Stimulated activated CD4-positive, alpha-beta T cell treated with anti-CD3 and anti-CD28 coated beads, TNF-alpha, amount 100 ng/mL, for 48 hours (primary cell): ENCODE measurements around the gene MED15.
"Not testable (repeated sequence)": the region's sequence is repeated elsewhere in the genome, so short reads cannot be mapped to it uniquely, and the experiment has no call there.

Experiments used
- DNase-seq, 3 donors: peaks; one replicate each; pipeline ENCODE4 v3.0.0-alpha.2; 2020; ENCODE audit warnings: low read depth in 3 of 3

MED15 gene

DNA sequence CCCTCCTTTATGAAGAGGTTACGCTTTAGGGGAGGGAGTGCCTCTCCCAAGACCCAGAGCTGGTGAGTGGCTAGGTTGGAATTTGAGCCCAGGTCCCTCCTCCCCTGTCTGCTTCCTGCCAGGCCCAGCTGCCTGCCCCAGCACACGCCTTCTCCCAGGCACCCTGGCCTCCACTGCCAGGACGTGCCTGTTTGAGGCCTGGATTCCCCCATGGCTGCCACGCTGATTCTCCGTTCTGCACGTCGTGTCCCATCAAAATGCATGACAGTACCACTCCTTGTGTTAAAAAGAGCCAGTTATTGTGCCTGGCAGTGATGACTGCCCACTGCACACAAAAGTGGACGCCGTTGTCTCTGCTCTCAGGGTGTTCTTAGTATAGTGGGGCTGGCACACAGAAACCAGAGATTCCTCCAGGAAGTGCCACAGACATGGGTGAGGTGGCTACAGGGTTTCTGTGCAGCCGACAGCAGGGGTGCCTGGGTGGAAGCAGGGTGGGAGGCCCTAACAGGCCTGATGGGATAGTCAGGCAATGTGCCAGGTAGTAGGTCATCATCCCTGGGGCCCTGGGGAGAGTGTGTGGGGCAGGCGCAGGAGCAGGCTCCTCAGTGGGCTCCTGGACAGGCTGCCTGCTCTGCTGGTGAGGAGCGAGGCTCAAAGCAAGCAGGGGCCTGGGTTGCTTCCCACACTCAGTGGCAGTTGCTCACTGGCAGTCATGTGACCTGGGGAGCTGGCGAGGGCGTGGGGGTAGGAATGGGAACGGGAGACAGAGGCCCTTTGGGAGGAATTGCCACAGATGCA lies 24.2 kb downstream of the MED15 start:
- no peak for DNase-seq

GRCh38 chr22:20532256-20532993 lies 25.0 kb downstream of the MED15 start:
- no peak for DNase-seq

GRCh38 chr22:20533095-20533878 lies 25.9 kb downstream of the MED15 start:
- DNase-seq, result no peak

GRCh38 chr22:20533879-20534265 lies 26.5 kb downstream of the MED15 start:
- no peak for DNase-seq

GRCh38 chr22:20536590-20537324 lies 29.3 kb downstream of the MED15 start:
- no peak for DNase-seq

GRCh38 chr22:20537325-20537756 lies 29.9 kb downstream of the MED15 start:
- DNase-seq, result no peak

- DNase-seq, result no peak
Observed at GRCh38 chr22:20537983-20538382, 30.6 kb downstream of the MED15 start.

GRCh38 chr22:20538875-20539274 lies 31.5 kb downstream of the MED15 start:
- DNase-seq, result not testable (repeated sequence)

DNA sequence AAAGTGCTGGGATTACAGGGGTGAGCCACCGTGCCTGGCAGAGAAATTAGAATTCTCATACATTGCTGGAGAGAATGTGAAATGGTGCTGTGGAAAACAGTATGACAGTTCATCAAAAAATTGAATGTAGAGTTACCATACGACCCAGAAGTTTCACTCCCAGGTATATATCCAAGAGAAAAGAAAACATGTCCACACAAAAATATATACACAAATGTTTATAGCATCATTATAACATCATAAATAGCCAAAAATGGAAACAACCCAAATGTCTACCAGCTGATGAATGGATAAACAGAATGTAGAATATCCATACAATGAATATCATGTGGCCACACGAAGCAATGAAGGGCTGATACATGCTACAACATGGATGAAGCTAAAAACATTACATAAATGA lies 34.6 kb downstream of the MED15 start:
- DNase-seq, result no peak

DNA sequence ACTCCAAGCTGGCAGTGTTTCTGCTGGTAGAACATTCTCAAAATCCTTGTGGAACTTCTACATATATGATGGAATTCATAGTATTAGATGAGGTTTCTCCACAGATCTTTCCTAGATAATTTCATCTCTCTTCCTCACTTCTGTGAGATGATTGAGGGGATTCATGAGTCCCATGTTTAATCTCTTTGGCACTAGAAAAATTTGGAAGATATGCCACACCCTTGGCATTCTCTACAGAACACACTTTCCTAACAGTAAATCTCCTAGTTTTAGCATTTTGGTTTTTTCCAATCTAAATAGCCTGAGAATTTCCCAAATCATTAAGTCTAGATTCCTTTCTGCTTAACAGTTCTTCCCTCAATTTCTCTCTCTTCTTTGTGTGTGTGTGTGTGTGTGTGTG lies 35.3 kb downstream of the MED15 start:
- no peak for DNase-seq

DNA sequence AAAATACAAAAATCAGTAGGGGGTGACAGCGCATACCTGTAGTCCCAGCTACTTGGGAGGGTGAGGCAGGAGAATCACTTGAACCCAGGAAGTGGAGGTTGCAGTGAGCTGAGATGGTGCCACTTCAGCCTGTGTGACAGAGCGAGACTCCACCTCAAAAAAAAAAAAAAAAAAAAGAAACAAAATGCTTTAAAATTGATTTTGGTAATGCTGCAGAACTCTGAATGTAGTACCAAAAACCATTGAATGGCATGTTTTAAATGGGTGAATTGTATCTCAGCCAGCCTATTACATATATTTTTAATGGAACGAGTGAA lies 37.9 kb downstream of the MED15 start:
- DNase-seq, result not testable (repeated sequence)

DNA sequence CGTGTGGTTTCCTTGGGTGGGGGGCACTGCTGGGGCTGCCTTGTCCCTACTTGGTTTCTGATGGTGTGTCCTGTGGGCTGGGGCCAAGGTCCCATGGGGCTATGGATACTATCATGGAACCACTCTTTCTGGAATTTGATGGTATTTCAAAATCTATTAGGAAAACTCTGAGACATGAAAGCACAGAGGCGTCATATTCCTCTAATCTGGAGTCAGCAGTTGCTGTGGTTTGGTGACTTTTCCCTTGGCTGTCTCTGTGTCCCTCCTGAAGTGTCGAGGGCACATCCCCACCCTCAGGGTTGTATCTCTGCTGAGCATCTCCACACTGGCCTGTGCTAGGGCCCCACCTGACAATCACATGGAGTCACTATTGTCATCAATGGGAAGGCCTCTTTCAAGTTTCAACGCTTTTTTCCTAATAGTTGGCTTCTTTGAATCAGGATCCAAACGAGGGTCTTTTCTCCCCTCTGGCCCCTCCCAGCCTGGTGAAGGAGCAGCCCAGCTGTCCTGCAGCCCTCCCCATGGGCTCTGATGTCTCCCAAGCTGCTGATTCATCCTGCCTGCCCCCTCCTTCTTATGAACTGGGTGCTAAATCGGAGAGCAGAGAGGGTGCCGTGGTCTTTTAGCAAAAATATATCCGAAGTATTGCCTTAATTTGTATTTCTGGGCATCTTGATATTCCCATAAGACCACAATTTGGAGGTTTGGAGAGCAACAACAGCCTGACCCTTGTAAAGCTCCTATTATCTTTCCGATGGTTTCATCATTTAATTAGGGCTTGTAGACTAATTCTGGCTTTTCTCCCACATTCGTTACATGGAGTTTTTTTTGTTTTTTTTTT lies 38.5 kb downstream of the MED15 start:
- no peak for DNase-seq

DNA sequence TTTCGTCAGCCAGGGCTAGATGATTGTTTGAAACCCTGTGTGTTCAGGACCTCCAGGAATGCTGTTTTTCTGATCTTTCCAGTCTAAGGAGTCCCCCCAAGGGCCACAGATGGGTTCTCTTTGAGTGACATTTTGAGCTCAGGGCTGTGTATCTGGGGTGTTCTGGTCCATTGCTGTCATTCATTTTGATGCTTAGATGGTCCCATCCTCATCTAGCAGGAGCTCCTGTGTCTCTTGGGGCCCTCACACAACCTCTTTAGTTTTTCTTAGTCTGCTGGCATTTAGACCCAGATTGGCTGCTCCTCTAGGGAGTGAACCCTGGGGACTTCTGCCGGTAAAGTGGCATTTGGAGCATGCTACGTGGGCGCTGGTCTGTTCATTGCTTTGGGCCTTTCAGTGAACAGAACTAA lies 39.1 kb downstream of the MED15 start:
- no peak for DNase-seq

DNA sequence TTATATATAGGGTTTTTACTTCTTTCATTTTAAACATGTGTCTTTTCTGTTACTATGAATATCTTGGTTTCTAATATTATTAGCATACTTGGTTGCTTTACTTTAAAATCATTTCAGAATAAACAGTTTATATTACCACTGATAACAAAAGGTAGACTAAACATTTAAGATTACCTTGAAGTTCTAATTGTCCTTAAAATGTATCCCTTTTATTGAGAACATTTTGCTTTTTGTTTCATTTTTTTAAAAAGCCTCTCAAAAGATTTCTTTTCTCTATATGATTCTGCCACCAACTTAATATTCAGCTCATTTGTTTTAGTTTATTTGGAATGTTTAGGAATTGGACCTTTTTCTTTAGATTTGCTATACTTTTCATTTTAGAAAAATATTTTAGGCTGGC lies 39.6 kb downstream of the MED15 start:
- DNase-seq, result no peak

- DNase-seq, result no peak
Observed at GRCh38 chr22:20548806-20549205, 41.4 kb downstream of the MED15 start.

DNA sequence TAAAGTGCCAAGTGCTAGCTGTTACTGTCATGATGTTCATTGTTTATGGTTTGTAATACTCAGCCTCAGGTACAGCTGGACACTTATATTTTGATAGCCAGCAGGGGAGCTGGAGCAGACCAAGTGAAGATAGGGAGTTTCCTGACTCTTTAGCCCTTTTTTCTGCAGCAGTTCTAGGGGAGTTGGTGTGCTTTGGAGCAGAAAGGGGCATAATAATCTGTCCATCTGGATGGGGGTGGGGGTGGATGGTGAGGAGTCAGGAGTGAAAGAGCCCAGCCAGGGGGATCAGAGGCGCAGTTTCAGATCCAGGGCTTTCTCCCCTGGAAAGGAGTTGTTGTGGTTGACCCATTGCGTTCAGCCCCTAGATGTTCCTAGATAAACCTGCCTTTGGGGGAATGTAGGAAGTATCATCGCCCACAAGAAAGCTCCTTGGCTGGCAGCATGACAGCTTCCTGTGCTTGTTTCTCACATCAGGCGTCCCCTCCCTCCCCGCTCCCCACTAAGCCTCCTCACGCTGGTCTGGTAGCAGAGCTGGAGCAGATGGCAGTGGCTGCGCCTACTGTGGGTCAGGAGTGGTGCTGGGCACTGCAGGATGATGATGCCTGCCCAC lies 41.9 kb downstream of the MED15 start:
- no peak for DNase-seq

GRCh38 chr22:20550057-20550817 lies 42.8 kb downstream of the MED15 start:
- DNase-seq, result no peak

GRCh38 chr22:20550851-20551744 lies 43.7 kb downstream of the MED15 start:
- DNase-seq, result peak; percentile 40 to 62 (median 53)
